HG02588 (cell line): ENCODE measurements around the gene SLC35B1.
"Not testable (repeated sequence)": the region's sequence is repeated elsewhere in the genome, so short reads cannot be mapped to it uniquely, and the experiment has no call there.

Experiments
- ATAC-seq: cut with Tn5 transposase; IDR thresholded peaks from one replicate; pipeline ENCODE4 v1.9.1; 2021; ENCODE audit warnings: mild to moderate bottlenecking, moderate library complexity; ENCODE audit not compliant: unreplicated experiment

The SLC35B1 gene

GRCh38 chr17:49674507-49674906 lies 33.3 kb downstream of the SLC35B1 start:
- no peak for ATAC-seq

- not testable (repeated sequence) for ATAC-seq
Observed at GRCh38 chr17:49673679-49674078, 34.1 kb downstream of the SLC35B1 start.

- no peak for ATAC-seq
Observed at GRCh38 chr17:49670641-49671040, 37.1 kb downstream of the SLC35B1 start.

GRCh38 chr17:49670002-49670401 lies 37.8 kb downstream of the SLC35B1 start:
- ATAC-seq = no peak

- ATAC-seq = no peak
Observed at GRCh38 chr17:49667854-49668253, 39.9 kb downstream of the SLC35B1 start.

GRCh38 chr17:49664706-49665211 lies 43.0 kb downstream of the SLC35B1 start:
- ATAC-seq = no peak

- ATAC-seq = no peak
Observed at GRCh38 chr17:49659661-49660382, 47.9 kb downstream of the SLC35B1 start.

GRCh38 chr17:49656247-49656646 lies 51.5 kb downstream of the SLC35B1 start:
- ATAC-seq = no peak
